SK-N-SH (cell line): ENCODE results near the gene C12orf43.

ENCODE experiments used
- EZH2phosphoT487 ChIP-seq: fragments of 200-600 bp; sonication (generic); IDR thresholded peaks from 2 replicates; pipeline ENCODE4 v1.6.1; 2017; ENCODE audit warnings: low read depth, mixed run types, mild to moderate bottlenecking, antibody characterized with exemption, moderate library complexity, borderline replicate concordance
- FOSL2 ChIP-seq: IDR thresholded peaks from 2 replicates; pipeline ENCODE4 v1.4.0; 2012; ENCODE audit warnings: low read depth, mild to moderate bottlenecking, moderate library complexity, borderline replicate concordance
- FOXM1 ChIP-seq: IDR thresholded peaks from 2 replicates; pipeline ENCODE4 v1.4.0; 2012; ENCODE audit warnings: low read depth, mild to moderate bottlenecking
- MXI1 ChIP-seq: IDR thresholded peaks from 2 replicates; pipeline ENCODE4 v1.6.1; 2012; ENCODE audit warnings: mild to moderate bottlenecking, low read depth, low read length, improper control_type of control experiment
- POLR2AphosphoS5 ChIP-seq: IDR thresholded peaks from 2 replicates; pipeline ENCODE4 v1.6.1; 2012; ENCODE audit warnings: low read depth, low read length
- RAD21 ChIP-seq: IDR thresholded peaks from 2 replicates; pipeline ENCODE4 v1.6.1; 2012; ENCODE audit warnings: mild to moderate bottlenecking, low read length
- TAF1 ChIP-seq: IDR thresholded peaks from 2 replicates; pipeline ENCODE4 v1.6.1; 2012; ENCODE audit warnings: low read depth, mild to moderate bottlenecking, low read length, moderate library complexity, borderline replicate concordance
- TEAD4 ChIP-seq: IDR thresholded peaks from 2 replicates; pipeline ENCODE4 v1.4.0; 2012; ENCODE audit warnings: mild to moderate bottlenecking, borderline replicate concordance; ENCODE audit not compliant: insufficient read depth
- YY1 ChIP-seq: IDR thresholded peaks from 2 replicates; pipeline ENCODE4 v1.4.0; 2012; ENCODE audit warnings: low read depth, mild to moderate bottlenecking
- TF ChIP-seq, protein P1 (sequence below): IDR thresholded peaks from 2 replicates; pipeline ENCODE4 v1.4.0; 2012; ENCODE audit warnings: low read depth
- TF ChIP-seq, protein P2 (sequence below): fragments of 200-600 bp; sonication (generic); IDR thresholded peaks from 2 replicates; pipeline ENCODE4 v1.6.1; 2017; ENCODE audit warnings: antibody characterized with exemption, mild to moderate bottlenecking, moderate library complexity
- TF ChIP-seq, protein P3 (sequence below): fragments of 150-350 bp; IDR thresholded peaks from 2 replicates; pipeline ENCODE4 v1.6.1; 2016; ENCODE audit warnings: mild to moderate bottlenecking, low read depth, low read length
- TF ChIP-seq, protein P4 (sequence below): IDR thresholded peaks from 2 replicates; pipeline ENCODE4; 2012

DNA sequence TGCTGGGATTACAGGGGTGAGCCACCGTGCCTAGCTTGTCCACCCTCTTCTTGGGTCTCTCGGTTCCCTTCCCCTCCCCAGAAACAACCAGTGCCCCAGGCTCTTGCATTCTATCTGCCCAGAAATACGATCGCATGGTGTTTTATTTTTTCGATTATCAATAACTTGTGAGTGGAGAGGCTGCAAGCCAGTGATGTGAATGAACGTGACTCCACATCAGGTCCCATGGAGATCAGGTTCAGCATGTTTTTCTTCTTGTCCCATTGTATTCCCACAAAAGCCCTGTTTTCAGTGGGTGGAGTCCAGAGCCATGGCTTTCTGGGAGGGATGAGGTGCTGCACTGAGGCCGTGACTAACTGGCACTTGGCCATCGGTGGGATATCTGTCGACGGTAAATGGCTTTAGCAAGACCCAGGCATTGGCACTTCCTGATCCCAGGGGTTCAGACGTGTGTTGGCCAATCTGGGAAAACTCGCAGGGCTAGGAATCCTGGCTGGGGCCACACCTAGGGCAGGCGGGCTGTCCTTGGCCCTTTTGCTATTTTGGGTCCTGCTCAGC lies 50.7 kb downstream of the C12orf43 start:
- TF ChIP-seq POLR2AphosphoS5 (no peak), FOSL2 (no peak), MXI1 (no peak), EZH2phosphoT487 (no peak), YY1 (no peak), TAF1 (no peak), RAD21 (no peak), FOXM1 (no peak), TEAD4 (no peak)
- TF ChIP-seq, protein P1, sequence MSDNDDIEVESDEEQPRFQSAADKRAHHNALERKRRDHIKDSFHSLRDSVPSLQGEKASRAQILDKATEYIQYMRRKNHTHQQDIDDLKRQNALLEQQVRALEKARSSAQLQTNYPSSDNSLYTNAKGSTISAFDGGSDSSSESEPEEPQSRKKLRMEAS: no peak
- TF ChIP-seq, protein P2, sequence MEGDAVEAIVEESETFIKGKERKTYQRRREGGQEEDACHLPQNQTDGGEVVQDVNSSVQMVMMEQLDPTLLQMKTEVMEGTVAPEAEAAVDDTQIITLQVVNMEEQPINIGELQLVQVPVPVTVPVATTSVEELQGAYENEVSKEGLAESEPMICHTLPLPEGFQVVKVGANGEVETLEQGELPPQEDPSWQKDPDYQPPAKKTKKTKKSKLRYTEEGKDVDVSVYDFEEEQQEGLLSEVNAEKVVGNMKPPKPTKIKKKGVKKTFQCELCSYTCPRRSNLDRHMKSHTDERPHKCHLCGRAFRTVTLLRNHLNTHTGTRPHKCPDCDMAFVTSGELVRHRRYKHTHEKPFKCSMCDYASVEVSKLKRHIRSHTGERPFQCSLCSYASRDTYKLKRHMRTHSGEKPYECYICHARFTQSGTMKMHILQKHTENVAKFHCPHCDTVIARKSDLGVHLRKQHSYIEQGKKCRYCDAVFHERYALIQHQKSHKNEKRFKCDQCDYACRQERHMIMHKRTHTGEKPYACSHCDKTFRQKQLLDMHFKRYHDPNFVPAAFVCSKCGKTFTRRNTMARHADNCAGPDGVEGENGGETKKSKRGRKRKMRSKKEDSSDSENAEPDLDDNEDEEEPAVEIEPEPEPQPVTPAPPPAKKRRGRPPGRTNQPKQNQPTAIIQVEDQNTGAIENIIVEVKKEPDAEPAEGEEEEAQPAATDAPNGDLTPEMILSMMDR: no peak
- TF ChIP-seq, protein P3, sequence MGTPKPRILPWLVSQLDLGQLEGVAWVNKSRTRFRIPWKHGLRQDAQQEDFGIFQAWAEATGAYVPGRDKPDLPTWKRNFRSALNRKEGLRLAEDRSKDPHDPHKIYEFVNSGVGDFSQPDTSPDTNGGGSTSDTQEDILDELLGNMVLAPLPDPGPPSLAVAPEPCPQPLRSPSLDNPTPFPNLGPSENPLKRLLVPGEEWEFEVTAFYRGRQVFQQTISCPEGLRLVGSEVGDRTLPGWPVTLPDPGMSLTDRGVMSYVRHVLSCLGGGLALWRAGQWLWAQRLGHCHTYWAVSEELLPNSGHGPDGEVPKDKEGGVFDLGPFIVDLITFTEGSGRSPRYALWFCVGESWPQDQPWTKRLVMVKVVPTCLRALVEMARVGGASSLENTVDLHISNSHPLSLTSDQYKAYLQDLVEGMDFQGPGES: no peak
- TF ChIP-seq, protein P4, sequence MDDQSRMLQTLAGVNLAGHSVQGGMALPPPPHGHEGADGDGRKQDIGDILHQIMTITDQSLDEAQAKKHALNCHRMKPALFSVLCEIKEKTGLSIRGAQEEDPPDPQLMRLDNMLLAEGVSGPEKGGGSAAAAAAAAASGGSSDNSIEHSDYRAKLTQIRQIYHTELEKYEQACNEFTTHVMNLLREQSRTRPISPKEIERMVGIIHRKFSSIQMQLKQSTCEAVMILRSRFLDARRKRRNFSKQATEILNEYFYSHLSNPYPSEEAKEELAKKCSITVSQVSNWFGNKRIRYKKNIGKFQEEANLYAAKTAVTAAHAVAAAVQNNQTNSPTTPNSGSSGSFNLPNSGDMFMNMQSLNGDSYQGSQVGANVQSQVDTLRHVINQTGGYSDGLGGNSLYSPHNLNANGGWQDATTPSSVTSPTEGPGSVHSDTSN: no peak
